Measurements from ENCODE around the gene RAB40C. TPM values are rescaled to one million over a fixed set of nuclear protein-coding genes. Genes with fewer than 3 reads are reported as not detected.

RAB40C gene
- total and polyA plus RNA-seq, 9 of the 15 experiments (the other 6 are each of a cell fraction or from before 2014, with no cell fraction given), result 0.17 to 23.4 (median 8.7) TPM

GRCh38 chr16:586645-587590 lies 2.9 kb upstream of the RAB40C start (continued):
- TF ChIP-seq KDM5B (IDR thresholded peaks at IDR 0.05; ENCODE audit: insufficient replicate concordance, low read depth, low read length) (peak; percentile 34), TOE1 (IDR thresholded peaks at IDR 0.05; ENCODE audit: borderline replicate concordance) (no peak), TOE1 (CRISPR knock-in tag; IDR thresholded peaks at IDR 0.05; ENCODE audit: borderline replicate concordance, low read depth) (peak; percentile 66; the same call in 1 of the 2 replicates), ZC3H4 (CRISPR knock-in tag; IDR thresholded peaks at IDR 0.05; ENCODE audit: borderline replicate concordance) (peak; percentile 25; the same call in 1 of the 2 replicates)

GRCh38 chr16:588639-588888 lies 1.3 kb upstream of the RAB40C start:
- Histone ChIP-seq H2AFZ (ENCODE audit: low read depth, low read length) (peak overlapping the region; percentile 100; the same call in 1 of the 2 replicates), H3K9me1 (ENCODE audit: control insufficient read depth, insufficient read depth, low read length) (peaks cover 8% of the 10 kb centered on the region), H3K4me1 (replicated peaks in 1 of 2; ENCODE audit: control insufficient read depth in 2 of 2, insufficient read depth in 2 of 2, low read length in 2 of 2) (peaks cover 18 to 74% of the 10 kb centered on the region in 2 experiments; a peak in 4 of 5 replicates), H3K36me3 (ENCODE audit: control insufficient read depth, insufficient read depth, low read length) (peaks cover 17% of the 10 kb centered on the region; the same call in 2 of the 3 replicates), H3K79me2 (ENCODE audit: control insufficient read depth, insufficient read depth, low read length) (peaks cover 55% of the 10 kb centered on the region), H3K27me3 (ENCODE audit: control insufficient read depth in 2 of 2, insufficient read depth in 2 of 2, low read length in 2 of 2) (no peaks in the 10 kb centered on the region), H4K20me1 (replicated peaks; ENCODE audit: control insufficient read depth, insufficient read depth, low read length) (peaks cover 19% of the 10 kb centered on the region), H3K27ac (ENCODE audit: extremely low read depth, low read depth, low read length) (peak overlapping the region; percentile 91), H3K4me2 (ENCODE audit: insufficient read depth, low read length) (peak overlapping the region; percentile 86), H3K9ac (ENCODE audit: insufficient read depth in 1 of 2, low read depth in 2 of 2, low read length in 2 of 2) (peak overlapping the region; percentile 88 to 94), H3K4me3 (peak overlapping the region; percentile 71), H3K9me3 (replicated peaks; ENCODE audit: control insufficient read depth, insufficient read depth, low read depth, low read length) (no peaks in the 10 kb centered on the region)
- in situ Hi-C loops (cut with MboI) (no loop called here), intact Hi-C loops (cut with micrococcal nuclease) (loop anchor here (2.0 kb wide), 1 partner anchor 72 kb away; no protein-coding TSS in a partner anchor)
- WGBS (ENCODE audit: insufficient coverage, low coverage, missing lambda C conversion rate), result 0% methylated on average over 21 of the region's 21 CpGs
- CTCF ChIA-PET (ENCODE audit: low intra/inter-chr PET ratio), result no interaction called here
- ATAC-seq (peak; percentile 14), DNase-seq (ENCODE audit: extremely low read depth in 1 of 4, low spot score in 3 of 4) (peak in 2 of 4 experiments; percentile 54 to 64), FAIRE-seq (no peak)
- BruUV-seq (replicated peaks), result no TSS peak
- POLR2A ChIA-PET, result interaction anchor here (0.6 to 1.8 kb wide), 20 partner anchors 10 to 185 kb away, joined by 3 to 9 read pairs (median 4); partner anchors contain the start of genes METTL26 and WFIKKN1
- TF ChIP-seq HNRNPLL (IDR thresholded peaks at IDR 0.05; ENCODE audit: low read depth, low read length, poor library complexity, severe bottlenecking) (peak; percentile 91), MYC (IDR thresholded peaks at IDR 0.05; ENCODE audit: low read depth, low read length) (no peak), MYC (CRISPR knock-in tag; IDR thresholded peaks at IDR 0.05; ENCODE audit: borderline replicate concordance, low read depth) (0 out of 2 replicates have a peak, but pooled peaks have one; percentile 9), MAFF (IDR thresholded peaks at IDR 0.05; ENCODE audit: low read length) (no peak), GATAD2B (IDR thresholded peaks at IDR 0.05; ENCODE audit: borderline replicate concordance) (no peak), CGGBP1 (CRISPR knock-in tag; IDR thresholded peaks at IDR 0.05) (no peak), LEF1 (IDR thresholded peaks at IDR 0.05) (no peak), ELF2 (CRISPR knock-in tag; IDR thresholded peaks at IDR 0.05) (no peak), FOS (IDR thresholded peaks at IDR 0.05; ENCODE audit: extremely low read depth, insufficient read length) (no peak), RB1 (IDR thresholded peaks at IDR 0.05; ENCODE audit: low read depth) (no peak), BRD4 (IDR thresholded peaks at IDR 0.05) (0 out of 2 replicates have a peak, but pooled peaks have one; percentile 35), ESRRA (IDR thresholded peaks at IDR 0.05; ENCODE audit: borderline replicate concordance, low read depth) (no peak), POLR2H (tag; IDR thresholded peaks at IDR 0.05; ENCODE audit: low read depth) (no peak), RBBP5 (IDR thresholded peaks at IDR 0.05; ENCODE audit: borderline replicate concordance, insufficient read depth, low read length, poor library complexity, severe bottlenecking) (no peak), ZNF431 (CRISPR knock-in tag; IDR thresholded peaks at IDR 0.05) (peak; percentile 23; the same call in 1 of the 2 replicates), ZBTB17 (CRISPR knock-in tag; IDR thresholded peaks at IDR 0.05) (0 out of 2 replicates have a peak, but pooled peaks have one; percentile 5), CXXC5 (CRISPR knock-in tag; IDR thresholded peaks at IDR 0.05) (no peak)
